Iris pigment epithelial cell (primary cell): ENCODE data around the gene SCTR.
A peak's percentile ranks its signal among the peaks of the same experiment; 100 is the strongest.

Experiments
- DNase-seq: peaks from one replicate; pipeline ENCODE4 v3.0.0-alpha.2; 2011; ENCODE audit warnings: low read depth

SCTR gene

DNA sequence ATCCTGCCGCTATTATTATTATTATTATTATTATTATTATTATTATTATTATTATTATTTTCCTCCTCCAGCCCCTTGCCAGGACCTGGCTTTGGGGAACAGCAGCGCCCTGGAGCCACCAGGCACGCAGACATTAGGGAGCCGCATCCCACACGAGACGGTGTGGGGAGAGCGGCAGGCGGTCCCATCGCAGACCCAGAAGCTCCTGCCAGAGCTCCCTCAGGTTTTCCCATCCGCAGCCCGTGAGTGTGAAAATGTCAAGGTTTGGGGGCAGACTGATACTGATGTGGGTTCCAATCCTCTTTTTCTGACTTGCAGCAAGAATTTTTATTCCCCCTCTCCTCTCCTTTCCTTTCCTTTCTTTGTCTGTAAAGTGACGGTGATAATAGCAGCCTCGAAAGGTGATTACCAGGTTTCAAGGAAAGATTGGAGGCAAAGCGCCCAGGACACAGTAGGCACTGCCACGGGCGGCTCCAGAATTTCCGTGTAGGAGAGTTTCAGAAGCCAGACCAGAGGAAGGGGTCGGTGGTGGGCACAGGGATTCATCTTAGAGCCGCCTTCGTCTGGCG is 816 bp downstream of the SCTR start:
- DNase-seq = no peak

DNA sequence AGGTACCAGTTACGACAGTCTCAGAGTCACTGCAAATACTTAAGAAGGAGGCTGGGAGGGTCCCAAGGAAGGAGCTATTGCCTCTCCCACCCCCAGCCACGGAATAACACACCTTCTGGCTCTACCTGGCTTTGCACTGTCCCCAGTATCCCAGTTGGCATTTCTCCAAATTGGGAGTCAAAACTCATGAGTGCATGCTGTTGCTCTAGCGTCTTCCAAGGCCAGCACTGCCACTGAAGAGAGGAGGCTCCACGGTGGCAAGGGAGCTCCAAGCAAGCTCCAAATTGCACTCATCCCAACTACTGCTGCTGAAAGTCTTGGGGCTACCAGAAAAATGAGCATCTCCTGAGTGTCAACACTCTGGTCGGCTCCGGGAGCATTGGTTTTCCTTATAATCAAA is 1.6 kb downstream of the SCTR start:
- no peak for DNase-seq

DNA sequence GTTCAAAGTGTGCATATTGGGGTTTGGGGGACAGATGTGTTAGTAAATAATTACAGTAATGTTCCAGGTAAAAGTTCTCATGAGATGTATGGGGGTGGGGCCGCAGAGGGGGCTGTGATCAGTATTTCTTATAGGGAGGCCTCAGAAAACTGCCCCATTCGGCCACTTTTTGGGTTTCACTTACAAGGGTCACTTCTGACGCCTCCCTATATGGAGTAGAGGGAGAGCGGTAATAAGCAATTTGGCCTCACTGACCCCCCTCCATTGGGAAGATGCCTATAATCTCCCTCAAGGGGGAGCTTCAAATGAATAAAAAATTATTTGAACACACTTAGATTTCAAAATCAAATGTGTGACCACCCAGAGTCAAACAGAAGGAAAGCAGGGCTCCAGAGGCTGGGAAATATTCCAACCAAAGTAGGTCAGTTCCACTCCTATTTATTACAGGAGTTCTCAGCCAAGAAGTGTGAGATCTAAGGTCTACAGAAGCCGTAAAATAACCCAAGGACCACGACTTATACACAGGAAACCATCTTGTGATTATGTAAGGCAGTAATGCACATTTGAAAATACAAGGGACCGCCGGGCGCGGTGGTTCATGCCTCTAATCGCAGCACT is 2.7 kb downstream of the SCTR start:
- no peak for DNase-seq

DNA sequence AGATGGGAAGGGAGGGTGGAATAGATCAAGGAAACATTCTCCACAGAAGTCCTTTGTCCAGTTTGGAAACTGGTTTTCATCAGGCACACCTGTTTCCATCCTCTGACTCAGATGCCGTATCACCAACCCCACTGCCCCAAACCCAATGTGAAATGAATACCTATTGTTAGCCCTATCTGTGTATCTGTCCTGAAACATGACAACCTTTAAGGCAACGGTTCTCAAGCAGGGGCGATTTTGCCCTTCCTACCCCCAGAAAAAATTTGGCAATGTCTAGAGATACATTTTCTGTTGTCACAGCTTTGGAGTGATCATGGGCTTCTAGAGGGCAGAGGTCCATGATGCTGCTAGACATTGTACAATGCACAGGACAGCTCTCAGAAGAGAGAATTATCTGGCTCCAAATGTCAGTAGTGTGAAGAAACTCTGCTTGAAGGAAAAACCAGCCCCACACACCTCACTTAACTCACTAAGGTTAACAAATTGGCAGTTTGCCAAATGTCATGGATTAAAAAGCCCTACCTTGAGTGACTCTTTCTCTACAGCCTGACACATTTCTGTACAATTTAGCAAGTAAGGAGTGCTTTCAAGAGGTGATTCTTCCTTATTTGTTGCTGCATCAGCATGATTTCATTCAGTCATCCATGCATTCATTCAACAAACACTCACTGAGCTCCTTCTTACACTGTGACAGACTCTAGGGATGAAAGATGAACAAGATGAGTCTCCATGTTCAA is 3.4 kb downstream of the SCTR start:
- no peak for DNase-seq

DNA sequence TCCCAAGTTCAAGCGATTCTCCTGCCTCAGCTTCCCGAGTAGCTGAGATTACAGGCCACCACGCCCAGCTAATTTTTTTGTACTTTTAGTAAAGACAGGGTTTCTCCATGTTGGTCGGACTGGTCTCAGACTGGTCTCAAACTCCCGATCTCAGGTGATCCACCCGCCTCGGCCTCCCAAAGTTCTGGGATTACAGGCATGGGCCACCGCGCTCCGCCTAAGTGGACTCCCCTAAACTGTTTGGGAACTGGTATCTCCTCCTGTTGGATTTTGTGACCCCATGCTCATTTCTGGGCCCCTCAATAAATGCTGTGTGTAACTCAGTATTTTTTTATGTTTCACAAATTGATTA is 5.2 kb downstream of the SCTR start:
- no peak for DNase-seq

DNA sequence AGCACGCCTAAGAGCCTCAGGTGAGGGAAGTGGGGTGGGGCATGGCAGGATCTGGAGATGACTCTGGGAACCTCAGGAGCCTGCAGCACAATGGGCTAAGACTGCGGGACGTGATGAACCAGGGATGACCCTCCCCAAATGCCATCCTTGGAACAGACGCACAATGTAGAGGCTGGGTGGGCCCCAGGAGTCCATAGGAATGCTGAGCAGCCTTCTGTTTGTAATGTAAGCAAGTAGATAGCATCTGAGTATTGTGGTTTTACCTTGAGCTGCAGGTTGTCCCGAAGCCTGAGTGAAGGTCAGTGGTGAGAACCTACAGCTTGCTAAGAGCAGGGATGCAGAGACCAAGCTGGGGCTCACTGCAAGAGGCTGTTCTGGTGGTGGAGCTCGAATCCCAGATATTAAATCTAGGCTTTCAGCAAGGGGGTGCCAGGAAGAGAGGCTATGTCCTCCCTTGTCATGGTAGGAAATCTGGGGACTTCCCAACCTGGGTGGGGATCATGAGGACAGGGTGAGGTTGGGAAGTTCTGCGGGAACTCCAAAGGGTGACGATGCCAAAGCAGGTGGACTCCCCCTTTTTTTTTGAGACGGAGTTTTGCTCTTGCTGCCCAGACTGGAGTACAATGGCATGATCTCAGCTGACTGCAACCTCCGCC is 5.8 kb downstream of the SCTR start:
- no peak for DNase-seq

DNA sequence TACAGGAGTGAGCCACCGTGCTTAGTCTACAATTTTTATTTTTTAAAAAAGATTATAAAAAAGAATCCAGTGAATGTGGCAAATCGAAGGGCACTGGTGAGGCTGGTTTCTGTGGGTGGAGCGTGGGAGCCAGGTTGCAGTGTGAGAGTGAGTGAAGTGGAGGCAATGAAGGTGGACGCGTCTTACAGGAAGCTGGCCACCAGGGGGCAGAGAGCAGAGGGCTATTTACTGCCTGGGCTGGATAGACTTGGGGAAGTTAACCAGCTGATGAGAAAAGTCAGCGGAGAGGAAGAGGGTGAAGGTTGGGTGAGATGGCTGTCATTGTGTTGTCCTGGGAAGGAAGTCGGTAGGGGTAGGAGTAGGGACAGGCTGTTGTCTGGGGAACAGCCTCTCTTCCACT is 6.8 kb downstream of the SCTR start:
- peak; percentile 54 for DNase-seq

DNA sequence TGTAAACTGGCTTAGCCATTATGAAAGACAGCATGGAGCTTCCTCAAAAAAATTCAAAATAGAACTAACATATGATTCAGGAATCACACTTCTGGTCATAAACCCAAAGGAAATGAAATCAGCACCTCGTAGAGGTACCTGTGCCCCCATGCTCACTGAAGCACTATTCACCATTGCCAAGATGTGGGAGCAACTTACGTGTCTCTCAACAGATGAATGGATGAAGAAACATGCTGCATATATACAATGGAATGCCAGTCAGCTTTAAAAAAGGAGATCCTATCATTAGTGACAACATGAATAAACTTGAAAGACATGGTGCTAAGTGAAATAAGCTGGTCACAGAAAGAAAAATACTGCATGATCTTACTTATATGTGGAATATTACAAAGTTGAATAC is 8.2 kb downstream of the SCTR start:
- DNase-seq = no peak

DNA sequence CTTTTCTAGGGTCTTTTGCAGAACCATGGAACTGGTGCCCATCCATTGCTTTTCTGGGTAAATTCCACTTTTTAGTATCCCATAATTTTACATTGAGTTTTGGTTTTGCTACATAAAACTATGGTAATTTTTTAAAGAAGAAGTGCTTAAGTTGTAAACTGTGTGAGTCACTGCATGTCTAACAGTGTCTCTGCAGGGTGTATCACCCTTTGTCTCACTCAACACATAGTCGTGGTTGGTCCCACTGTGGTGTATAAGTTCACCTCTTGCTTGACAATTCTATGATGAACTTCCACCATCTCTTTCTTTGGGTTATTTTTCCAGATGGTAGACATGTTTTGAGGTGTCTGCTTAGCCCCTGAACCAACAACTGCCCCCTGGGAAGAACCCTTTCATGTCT is 10.5 kb downstream of the SCTR start:
- DNase-seq = no peak

DNA sequence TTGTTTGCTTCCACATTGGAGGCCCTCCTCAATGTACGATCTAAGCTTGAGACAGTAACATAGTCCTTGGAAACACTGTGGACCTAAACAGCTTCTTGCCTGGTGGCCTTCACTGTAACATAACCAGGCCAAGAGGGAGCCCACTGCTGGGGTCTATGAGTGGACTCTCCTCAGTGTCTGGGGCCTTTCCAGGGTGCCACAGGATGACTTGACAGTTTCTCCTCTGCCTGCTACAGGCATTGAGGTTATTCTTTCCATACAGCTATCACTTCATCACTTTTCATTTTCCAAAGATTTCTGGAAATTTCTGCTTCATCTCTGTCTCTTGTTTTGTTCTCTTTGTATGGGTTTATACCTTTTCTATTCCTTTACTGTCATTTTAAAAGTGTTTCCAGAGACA is 11.3 kb downstream of the SCTR start:
- DNase-seq = no peak

DNA sequence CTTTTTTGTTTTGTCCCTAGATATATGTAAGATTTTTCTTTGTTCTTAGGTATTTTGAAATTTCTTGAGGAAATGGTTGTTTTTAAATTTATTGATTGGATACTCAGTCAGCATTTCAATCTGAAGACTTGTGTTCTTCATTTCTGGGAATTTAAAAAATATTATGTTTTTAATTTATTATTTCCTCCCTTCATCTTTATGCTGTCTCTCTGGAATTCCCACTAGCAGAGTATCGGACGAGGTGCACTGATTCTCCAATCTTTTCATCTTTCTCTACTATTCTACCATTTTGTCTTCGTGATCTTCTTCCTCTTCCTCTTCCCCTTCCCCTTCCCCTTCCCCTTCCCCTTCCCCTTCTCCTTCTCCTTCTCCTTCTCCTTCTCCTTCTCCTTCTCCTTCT is 12.3 kb downstream of the SCTR start:
- DNase-seq = no peak

DNA sequence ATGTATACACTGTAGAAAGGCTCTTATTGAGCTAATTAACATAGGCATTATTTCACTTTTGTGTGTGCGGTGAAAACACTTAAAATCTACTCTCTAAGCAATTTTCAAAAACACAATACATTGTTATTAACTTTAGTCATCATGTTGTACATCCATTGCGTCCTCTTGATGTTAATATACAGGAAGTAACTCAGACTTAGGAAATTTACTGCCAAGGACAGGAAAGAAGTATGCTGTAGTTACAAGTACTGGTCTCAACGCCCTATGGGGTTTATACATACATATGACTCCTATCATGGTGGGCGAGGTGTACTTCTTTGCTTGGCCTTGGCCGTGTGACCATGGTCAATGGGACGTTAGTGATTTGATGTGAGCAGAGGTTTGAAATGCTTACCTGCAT is 15.5 kb downstream of the SCTR start:
- peak; percentile 15 for DNase-seq

DNA sequence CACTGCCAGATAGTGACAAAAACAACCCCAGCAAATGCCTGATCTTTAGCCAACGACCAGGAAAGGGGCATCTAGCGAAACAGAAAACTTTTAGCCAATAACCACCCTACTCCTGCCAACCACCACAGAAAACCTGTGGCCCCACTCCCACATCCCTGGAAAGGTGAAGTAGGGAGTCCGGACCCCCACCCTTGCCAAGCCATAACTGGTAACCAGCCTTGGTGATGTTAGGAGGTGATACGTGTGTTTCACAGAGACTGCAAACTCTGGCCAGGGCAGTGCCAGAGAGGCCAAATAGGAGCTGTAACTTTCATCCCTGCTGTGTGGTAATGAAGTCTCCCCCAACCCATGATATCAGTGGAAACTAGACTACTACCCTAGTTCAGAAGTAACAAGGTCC is 27.6 kb downstream of the SCTR start:
- no peak for DNase-seq

DNA sequence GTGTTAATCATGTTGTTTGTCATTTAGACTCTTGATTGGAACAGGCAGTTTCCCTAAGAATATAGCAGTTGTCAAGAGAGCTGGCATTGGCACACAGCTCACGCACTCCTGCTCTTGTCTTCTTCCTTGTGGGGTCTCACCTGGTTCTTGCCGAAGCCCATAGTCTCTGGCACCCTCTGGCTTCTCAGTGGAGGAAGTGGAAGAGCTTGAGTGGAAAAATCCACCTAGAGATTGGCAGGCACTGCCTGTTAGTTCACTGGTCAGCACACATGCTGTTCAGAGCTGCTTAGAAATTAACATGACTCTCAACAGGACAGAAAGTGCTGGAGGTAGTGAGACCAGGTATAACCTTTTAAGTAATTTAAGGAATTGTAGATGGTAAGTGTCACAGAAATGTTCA is 28.3 kb downstream of the SCTR start:
- no peak for DNase-seq

DNA sequence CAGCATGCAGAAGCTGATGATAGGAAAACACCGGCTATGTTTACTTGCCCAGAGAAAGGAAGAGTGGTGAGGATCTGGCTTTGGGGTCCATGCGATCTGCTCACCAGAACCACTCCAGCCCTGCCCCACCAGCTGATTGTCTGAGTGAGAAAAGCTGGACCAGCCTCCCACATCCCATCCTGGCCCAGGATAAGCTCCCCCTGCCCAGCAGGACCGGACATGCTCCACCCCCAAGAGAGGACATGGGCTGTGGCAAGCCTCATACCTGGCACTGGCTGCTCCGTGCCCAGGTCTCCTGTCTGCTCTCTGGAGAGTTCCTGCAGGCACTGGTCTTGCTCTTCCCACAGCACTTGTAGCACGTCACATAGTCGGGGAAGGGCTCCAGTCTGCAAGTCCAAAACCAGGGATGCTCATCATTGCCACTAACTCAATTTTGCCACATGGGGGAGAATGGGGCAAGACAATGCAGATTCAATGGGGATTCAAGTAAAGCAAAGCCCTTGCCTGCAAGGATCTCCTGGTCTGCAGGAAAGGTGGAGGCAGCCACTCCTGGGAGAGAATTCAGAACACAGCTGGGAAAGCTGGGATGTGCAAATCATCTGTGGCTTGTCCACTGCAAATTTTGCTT is 30.0 kb downstream of the SCTR start:
- DNase-seq = no peak

DNA sequence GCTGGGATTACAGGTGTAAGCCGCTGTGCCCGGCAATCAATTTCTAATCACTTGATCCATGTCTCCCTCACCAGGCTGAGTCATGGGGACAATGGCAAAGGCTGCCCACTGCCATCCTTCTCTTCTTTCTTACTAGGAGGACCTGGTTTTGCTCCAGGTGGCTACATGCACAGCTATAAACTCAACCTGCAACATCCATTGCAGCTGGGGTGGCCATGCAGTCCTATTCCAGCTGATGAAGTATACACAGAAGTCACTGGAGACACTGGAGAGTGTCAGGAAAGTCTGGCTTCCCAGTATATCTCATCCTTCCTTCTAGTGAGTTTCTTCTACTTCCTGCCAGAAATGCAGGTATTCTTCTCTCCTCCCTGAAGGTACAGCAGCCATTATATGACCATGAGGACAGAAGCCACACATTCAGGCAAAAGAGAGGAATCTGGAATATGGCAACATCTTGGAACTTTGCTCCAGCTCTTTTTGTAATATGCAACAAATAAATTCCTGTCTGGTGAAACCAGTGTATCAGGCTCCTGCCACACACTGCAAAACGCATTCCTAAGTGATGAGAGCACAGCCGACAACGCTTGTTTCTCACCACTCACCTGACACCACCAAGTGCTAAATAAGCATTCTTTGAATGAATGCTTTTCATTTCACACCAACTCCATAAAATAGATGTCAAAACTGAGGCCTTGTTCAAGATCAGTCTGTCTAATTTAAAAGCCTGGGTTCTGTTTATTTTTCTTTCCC is 32.3 kb downstream of the SCTR start:
- DNase-seq = peak; percentile 94

DNA sequence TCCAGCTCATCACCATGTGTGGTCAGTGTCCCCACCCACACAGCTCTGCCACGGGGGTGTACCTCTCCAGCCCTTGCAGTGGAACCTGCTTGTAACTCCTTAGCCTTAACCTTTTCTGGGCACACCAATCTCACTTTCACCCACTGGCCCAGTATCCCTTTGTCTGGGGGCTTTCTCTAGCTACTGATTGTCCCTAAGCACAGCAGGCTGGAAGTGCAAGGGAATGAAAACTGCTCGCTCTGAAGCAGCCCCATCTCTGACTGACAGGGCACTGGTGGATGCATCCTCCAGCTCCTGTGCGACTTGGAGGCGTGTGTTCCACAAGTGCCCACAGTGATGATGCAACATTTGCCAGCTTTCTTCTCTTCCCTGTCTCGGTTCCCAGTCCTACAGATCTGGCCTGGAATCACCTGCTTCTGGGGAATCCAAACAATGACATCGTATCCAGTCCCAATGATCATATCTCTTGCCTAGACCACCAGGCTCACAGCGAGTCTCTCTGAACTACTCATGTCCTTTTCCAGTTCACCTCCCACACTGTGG is 33.6 kb downstream of the SCTR start:
- no peak for DNase-seq

DNA sequence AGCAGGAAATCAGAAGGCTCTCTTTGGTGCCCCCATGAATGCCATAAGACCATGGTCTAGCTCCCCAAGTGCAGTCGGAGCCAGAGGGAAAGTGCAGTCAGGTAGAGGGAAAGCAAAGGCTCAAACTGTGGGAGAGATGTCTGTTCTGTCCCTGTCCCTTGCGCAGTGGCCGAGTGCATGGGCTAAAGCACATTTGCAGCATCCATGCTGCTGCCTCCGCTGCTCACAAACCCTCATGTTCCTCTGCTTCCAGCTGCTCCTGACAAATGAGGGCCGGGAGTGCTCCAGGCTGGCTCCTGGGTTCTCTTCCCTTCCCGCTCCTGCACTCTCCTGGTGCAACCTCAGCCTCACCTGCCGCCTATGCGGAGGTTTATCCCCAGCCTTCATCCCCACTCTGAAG is 34.2 kb downstream of the SCTR start:
- no peak for DNase-seq

DNA sequence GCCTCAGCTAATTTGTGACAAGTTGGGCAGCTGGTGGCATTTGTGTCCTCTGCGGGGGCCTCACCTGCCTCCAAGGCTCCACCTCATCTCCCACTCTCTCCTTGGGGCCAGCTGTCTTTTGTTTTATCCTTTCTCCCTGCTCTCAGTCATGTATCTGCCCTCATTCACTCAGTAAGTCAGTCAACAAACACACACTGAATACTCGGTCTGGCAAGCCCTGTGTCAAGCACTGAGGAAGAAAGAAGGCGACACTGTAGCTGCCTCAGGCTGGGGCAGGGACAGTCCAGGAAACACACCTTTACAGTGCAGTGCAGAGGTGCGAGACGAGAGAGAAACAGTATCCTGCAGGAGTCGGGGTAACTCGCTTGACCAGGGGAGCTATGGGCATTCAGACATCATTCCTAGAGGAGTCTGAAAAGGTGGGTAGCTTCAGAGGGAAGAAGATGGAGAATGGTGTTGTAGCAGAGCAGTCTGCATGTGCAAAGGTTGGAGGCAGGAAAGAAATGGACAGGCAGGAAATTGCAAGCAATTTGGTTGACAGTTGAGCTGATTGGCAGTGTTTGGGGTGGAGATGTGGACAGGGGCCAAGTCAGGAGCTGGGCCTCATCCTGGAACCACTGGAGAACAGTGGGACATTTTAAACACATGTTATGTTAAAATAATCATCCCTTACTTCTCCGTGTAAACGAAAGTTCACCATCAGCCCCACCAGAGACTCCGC is 34.9 kb downstream of the SCTR start:
- DNase-seq = no peak

DNA sequence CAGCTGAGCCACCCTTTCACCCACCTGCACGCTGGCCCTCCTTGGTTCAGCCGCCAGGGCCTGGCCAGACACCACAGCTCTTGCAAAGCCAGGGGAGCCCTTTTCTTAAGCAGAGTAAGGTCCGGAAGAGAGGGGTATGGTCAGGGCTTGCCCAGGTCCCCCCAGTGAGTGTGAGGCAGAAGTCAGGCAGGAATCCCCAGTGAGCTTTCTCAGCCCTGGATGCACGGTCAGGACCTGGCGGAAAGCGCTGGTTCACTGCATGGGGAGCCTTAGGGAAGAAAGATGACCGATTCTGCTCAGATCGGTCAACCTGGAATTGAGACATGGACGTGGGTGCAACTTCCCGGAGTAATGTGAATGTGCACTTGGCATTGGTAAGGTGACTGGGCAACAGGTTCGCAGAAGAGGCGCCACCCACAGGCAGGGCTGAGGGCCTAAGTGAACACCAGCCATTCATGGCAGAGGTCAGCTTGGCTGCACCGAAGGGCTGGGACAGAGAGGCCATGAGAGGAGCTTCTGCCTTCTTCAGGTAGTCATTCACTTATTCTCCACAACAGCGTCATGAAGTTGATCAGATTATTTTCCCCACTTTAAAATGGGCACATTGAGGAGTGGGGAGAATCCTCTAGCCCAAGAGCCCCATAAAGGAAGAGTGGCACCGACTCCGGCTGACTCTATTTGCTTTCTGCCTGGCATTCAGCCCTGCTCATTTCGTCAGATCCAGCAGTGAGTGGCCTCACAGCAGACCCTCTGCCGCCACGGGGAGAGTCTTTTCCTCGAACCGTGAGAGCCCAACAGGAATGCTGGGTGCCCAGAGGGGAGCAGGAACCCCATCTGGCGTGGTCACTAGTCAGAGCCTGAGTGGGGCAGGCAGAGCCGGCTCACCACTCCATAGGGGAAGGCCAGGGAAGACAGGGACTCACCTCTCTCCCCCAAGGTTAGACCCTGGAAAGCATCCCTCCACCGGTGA is 35.8 kb downstream of the SCTR start:
- DNase-seq = no peak
